MM.1S (cell line): Measurements from ENCODE around the gene UBL4B.

Experiments
- CTCF ChIP-seq: fragments of 300-600 bp; sonication (generic); IDR thresholded peaks from 2 replicates; pipeline ENCODE4 v1.5.1; 2016; ENCODE audit warnings: antibody characterized with exemption, low read length, mixed read lengths
- EZH2 ChIP-seq: fragments of 300-600 bp; sonication (generic); optimal IDR thresholded peaks from 2 replicates; pipeline ENCODE3; 2017; ENCODE audit warnings: low read depth, mild to moderate bottlenecking, antibody characterized with exemption, low read length, mixed read lengths

- TF ChIP-seq EZH2 (no peak), CTCF (no peak)
Measured at GRCh38 chr1:110152133-110152785, 40.0 kb downstream of the UBL4B start.
